K562 (cell line): ENCODE measurements around the gene MERTK. TPM values are rescaled to one million over a fixed set of nuclear protein-coding genes. Genes with fewer than 3 reads are reported as not detected.

ENCODE experiments used
- ATF7 ChIP-seq: fragments of 450-650 bp; IDR thresholded peaks from 2 replicates; pipeline ENCODE4 v1.7.1; 2014; ENCODE audit warnings: mild to moderate bottlenecking, moderate library complexity
- BCLAF1 ChIP-seq, 2 experiments: fragments of 450-650 bp in 1 of 2; IDR thresholded peaks; 2 replicates each; pipeline ENCODE4 v1.6.1; 2011 to 2017; ENCODE audit warnings: low read depth in 2 of 2, antibody characterized with exemption in 1 of 2, borderline replicate concordance in 1 of 2, low read length in 1 of 2, mild to moderate bottlenecking in 1 of 2, mixed read lengths in 1 of 2; ENCODE audit not compliant: control insufficient read depth in 1 of 2
- DIDO1 ChIP-seq: fragments of 450-650 bp; IDR thresholded peaks from 2 replicates; pipeline ENCODE4 v1.6.1; 2016; ENCODE audit warnings: low read depth, missing biosample characterization, missing genetic modification characterization
- PBX2 ChIP-seq, 2 experiments: IDR thresholded peaks in 1 of 2; conservative IDR thresholded peaks in 1 of 2; 2 replicates each; pipeline ENCODE4 v1.6.1; 2016; ENCODE audit warnings: low read depth in 2 of 2, mild to moderate bottlenecking in 1 of 2, missing compliant biosample characterization in 1 of 2, missing genetic modification characterization in 1 of 2, moderate library complexity in 1 of 2
- RFX1 ChIP-seq: fragments of 450-650 bp; IDR thresholded peaks from 2 replicates; pipeline ENCODE4 v1.6.1; 2016; ENCODE audit warnings: mild to moderate bottlenecking, moderate library complexity
- SRSF7 ChIP-seq: fragments of 200-400 bp; formaldehyde crosslinking; optimal IDR thresholded peaks from 2 replicates; pipeline ENCODE3; 2017; ENCODE audit warnings: mild to moderate bottlenecking, low read depth, low read length
- TFE3 ChIP-seq: fragments of 450-650 bp; formaldehyde crosslinking; IDR thresholded peaks from 2 replicates; pipeline ENCODE4 v1.4.0; 2020; ENCODE audit warnings: mild to moderate bottlenecking, mixed read lengths
- TRIM24 ChIP-seq, 2 experiments: fragments of 450-650 bp; IDR thresholded peaks; 2 replicates each; pipeline ENCODE4 v1.6.1; 2016
- ZBTB9 ChIP-seq: fragments of 450-650 bp; formaldehyde crosslinking; IDR thresholded peaks from 2 replicates; pipeline ENCODE4 v1.4.0; 2020; ENCODE audit warnings: mild to moderate bottlenecking, moderate library complexity
- ZFPM2 ChIP-seq: fragments of 250-450 bp; sonication (Bioruptor Pico); IDR thresholded peaks from 2 replicates; pipeline ENCODE4 v1.5.1; 2022; ENCODE audit warnings: mild to moderate bottlenecking
- ZKSCAN1 ChIP-seq: fragments of 150-350 bp; IDR thresholded peaks from 2 replicates; pipeline ENCODE4 v1.6.1; 2016; ENCODE audit warnings: low read depth, low read length
- ZNF143 ChIP-seq: sonication (generic); formaldehyde crosslinking; IDR thresholded peaks from 2 replicates; pipeline ENCODE4 v1.9.0; 2022; ENCODE audit warnings: mild to moderate bottlenecking, missing genetic modification reagents
- ZNF592 ChIP-seq: fragments of 450-650 bp; IDR thresholded peaks from 2 replicates; pipeline ENCODE4 v1.6.1; 2017; ENCODE audit warnings: antibody characterized with exemption, mild to moderate bottlenecking
- ZNF668 ChIP-seq: fragments of 250-450 bp; sonication (Bioruptor Pico); IDR thresholded peaks from 2 replicates; pipeline ENCODE4 v1.8.0; 2022; ENCODE audit warnings: mild to moderate bottlenecking, inconsistent platforms
- polyA plus RNA-seq, 8 experiments: library from polyadenylated mRNA; depleted of rRNA in 4 of 8; stranded (reverse) in 5 of 8; unstranded in 3 of 8; fragments of >200 nt; fragmentation: Nextera tagmentation in 2 of 8; fragmentation: Illumina TruSeq in 1 of 8; extraction: Ambion mirVana in 2 of 8; extraction: Trizol in 1 of 8; gene quantifications; 2 replicates each; pipeline versions ENCODE4 v1.2.1 to v1.2.3, GENCODE V29; 2011 to 2014; ENCODE audit warnings: inconsistent platforms in 1 of 8, missing spikeins in 1 of 8
- total RNA-seq, 7 experiments: library from RNA; depleted of rRNA in 6 of 7; stranded (reverse); fragments of >200 nt in 6 of 7; fragmentation: Illumina TruSeq in 2 of 7; extraction: Trizol in 2 of 7; gene quantifications; 2 replicates each; pipeline versions ENCODE4 v1.2.1 to v1.2.3, GENCODE V29; 2011 to 2021; ENCODE audit warnings: low replicate concordance in 1 of 7

The MERTK gene
- total and polyA plus RNA-seq, 9 of the 15 experiments (the other 6 are each of a cell fraction or from before 2014, with no cell fraction given): 0.23 to 1.6 (median 0.74) TPM

- TF ChIP-seq ZNF592 (0 out of 2 replicates have a peak, but pooled peaks have one; percentile 27), SRSF7 (no peak), DIDO1 (no peak), TRIM24 (IDR thresholded peaks at IDR 0.05) (peak; percentile 75 to 77), RFX1 (no peak), PBX2 (CRISPR knock-in tag; IDR thresholded peaks at IDR 0.05; ENCODE audit: low read depth) (no peak), PBX2 (tag; conservative IDR thresholded peaks at IDR 0.05; ENCODE audit: low read depth) (peak; percentile 55; the same call in 1 of the 2 replicates), ZNF668 (CRISPR knock-in tag) (no peak), ZBTB9 (CRISPR knock-in tag) (no peak), ZNF143 (no peak), BCLAF1 (IDR thresholded peaks at IDR 0.05; ENCODE audit: borderline replicate concordance in 1 of 2, control insufficient read depth in 1 of 2, low read depth in 2 of 2, low read length in 1 of 2) (no peak), ZFPM2 (no peak), ZKSCAN1 (no peak), TFE3 (no peak), ATF7 (peak; percentile 35; the same call in 1 of the 2 replicates)
Observed at GRCh38 chr2:111918383-111918806, 20.0 kb downstream of the MERTK start (continued).
